GM21825 (cell line): ENCODE measurements around the gene HES6.

Experiments used
- ATAC-seq: cut with Tn5 transposase; IDR thresholded peaks from one replicate; pipeline ENCODE4 v1.9.1; 2021; ENCODE audit warnings: mild to moderate bottlenecking, moderate library complexity; ENCODE audit not compliant: unreplicated experiment

The HES6 gene

GRCh38 chr2:238235856-238236255 is 4.0 kb downstream of the HES6 start:
- ATAC-seq: no peak

- no peak for ATAC-seq
These were observed 4.5 kb downstream of the HES6 start for GRCh38 chr2:238235331-238235732.

- no peak for ATAC-seq
These were observed 6.2 kb downstream of the HES6 start for GRCh38 chr2:238233625-238234024.

- no peak for ATAC-seq
These were observed 8.0 kb downstream of the HES6 start for GRCh38 chr2:238231809-238232208.

GRCh38 chr2:238231251-238231793 is 8.5 kb downstream of the HES6 start:
- peak; percentile 66 for ATAC-seq

GRCh38 chr2:238230699-238231098 is 9.1 kb downstream of the HES6 start:
- no peak for ATAC-seq

GRCh38 chr2:238228700-238229099 is 11.1 kb downstream of the HES6 start:
- no peak for ATAC-seq

GRCh38 chr2:238227587-238228032 is 12.2 kb downstream of the HES6 start:
- no peak for ATAC-seq

GRCh38 chr2:238226698-238227586 is 12.9 kb downstream of the HES6 start:
- ATAC-seq: no peak

- no peak for ATAC-seq
These were observed 13.7 kb downstream of the HES6 start for GRCh38 chr2:238225911-238226697.

GRCh38 chr2:238225121-238225520 is 14.7 kb downstream of the HES6 start:
- ATAC-seq: no peak

GRCh38 chr2:238224356-238225035 is 15.3 kb downstream of the HES6 start:
- no peak for ATAC-seq

- ATAC-seq: no peak
These were observed 18.8 kb downstream of the HES6 start for GRCh38 chr2:238220892-238221521.

- no peak for ATAC-seq
These were observed 19.5 kb downstream of the HES6 start for GRCh38 chr2:238220274-238220891.

GRCh38 chr2:238216651-238217184 is 23.1 kb downstream of the HES6 start:
- ATAC-seq: no peak

- ATAC-seq: no peak
These were observed 32.8 kb downstream of the HES6 start for GRCh38 chr2:238207006-238207405.

- ATAC-seq: no peak
These were observed 35.7 kb downstream of the HES6 start for GRCh38 chr2:238203973-238204683.

- peak; percentile 97 for ATAC-seq
These were observed 36.5 kb downstream of the HES6 start, which contains the start of gene ILKAP for GRCh38 chr2:238203094-238203972. Gene ILKAP (minus strand): TSS chr2:238203695. CDS start chr2:238203553, 142 bp downstream.
